Right kidney (tissue), 1 donor: ENCODE measurements around the gene BRIP1.
"Not testable (repeated sequence)": the region's sequence is repeated elsewhere in the genome, so short reads cannot be mapped to it uniquely, and the experiment has no call there.

ENCODE experiments used
- DNase-seq: peaks from one replicate; pipeline ENCODE4 v3.0.0-alpha.2; 2016

Gene BRIP1

GRCh38 chr17:61863801-61864126, 436 bp upstream of the BRIP1 start:
- DNase-seq = peak; percentile 76

DNA sequence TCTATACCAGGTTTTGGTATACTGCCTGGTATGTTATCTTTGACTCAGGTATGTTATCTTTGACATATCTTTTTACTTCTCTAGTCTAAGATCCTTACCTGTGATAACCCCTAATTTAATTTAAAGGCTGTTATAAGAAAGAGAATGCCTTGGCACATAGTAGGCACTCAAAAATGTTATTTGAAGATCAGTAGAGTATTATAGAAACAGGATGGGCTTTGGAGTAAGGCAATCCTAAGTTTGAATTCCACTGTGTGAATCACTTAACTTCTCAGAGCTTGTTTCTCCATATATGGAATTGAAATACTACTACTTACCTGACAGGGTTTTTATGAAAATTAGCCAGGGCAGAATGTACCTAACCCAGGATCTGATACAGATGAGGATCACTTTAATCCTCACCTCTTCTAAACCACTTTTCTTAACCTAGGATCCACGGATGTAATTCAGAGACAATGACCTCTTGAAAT, 1.2 kb downstream of the BRIP1 start:
- DNase-seq = no peak

GRCh38 chr17:61860397-61860796, 2.9 kb downstream of the BRIP1 start:
- not testable (repeated sequence) for DNase-seq

- no peak for DNase-seq
Measured at GRCh38 chr17:61856035-61856434, 7.3 kb downstream of the BRIP1 start.

- DNase-seq = no peak
Measured at GRCh38 chr17:61852857-61853256, 10.5 kb downstream of the BRIP1 start.

DNA sequence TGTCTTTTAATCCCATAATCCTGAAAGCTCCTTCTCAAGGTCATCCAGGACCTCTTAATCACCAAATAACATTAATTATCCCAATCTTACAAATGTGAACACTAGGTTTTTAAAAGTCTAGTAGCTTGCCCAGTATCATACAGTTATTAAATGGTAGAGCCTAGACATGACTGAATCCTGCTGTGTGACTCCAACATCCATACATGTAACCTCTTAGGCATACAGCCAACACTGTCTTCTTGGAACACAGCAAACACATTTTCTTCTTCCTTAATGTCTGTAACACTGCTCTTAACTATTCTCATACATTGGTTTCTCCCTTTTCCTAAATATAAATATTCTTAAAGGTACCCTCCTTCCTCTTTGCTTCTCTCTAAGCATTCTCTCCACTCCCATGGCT, 13.7 kb downstream of the BRIP1 start:
- DNase-seq = no peak

DNA sequence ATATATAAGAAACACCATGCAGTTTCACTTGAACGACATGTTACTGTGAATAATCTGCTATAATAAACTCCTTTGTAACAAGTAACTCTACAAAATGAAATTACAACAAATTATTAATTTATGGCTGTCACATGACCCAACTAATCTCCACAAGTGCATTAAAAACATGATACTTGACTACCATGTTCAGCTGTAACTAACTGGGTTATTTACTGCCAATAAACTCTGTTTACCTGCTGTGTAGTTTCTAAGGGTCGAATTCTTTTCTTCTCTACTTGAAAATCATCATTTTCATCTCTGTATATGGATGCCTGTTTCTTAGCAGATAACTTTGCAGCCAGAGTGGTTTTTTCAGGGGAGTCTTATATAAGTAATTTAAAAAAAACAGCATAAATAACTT, 14.4 kb downstream of the BRIP1 start:
- no peak for DNase-seq

DNA sequence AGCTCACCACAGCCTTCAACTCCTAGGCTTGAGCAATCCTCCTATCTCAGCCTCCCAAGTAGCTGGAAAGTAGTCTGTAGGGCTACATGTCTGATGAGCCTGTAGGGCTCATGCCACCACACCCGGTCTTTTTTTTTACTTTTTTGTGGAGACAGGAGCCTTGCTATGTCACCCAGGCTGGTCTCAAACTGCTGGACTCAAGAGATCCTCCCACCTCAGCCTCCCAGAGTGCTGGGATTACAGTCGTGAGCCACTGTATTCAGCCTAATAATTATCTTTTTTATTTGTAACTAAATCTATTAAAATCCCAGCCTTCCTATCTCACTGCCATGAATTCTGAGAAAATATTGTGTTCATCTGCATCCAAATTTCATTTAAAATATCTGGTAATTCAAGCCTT, 15.1 kb downstream of the BRIP1 start:
- DNase-seq = no peak

DNA sequence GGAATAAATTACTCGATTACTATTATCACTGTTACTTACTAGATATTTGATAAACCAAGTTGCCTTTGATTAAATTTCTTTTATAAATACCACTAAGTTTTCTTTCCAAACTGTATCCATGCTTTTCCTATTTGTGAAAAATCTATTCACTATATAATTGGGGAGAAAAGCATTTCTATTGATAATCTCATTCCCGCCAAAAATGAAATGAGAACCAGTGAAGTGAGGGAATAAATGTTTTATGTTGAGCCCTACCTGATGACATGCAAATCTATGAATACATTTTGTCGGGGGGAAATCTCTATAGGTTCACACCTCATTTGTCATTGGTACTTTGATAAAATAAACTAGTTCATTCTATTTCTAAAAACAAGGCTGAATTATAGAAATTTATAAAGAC, 15.7 kb downstream of the BRIP1 start:
- DNase-seq = no peak

DNA sequence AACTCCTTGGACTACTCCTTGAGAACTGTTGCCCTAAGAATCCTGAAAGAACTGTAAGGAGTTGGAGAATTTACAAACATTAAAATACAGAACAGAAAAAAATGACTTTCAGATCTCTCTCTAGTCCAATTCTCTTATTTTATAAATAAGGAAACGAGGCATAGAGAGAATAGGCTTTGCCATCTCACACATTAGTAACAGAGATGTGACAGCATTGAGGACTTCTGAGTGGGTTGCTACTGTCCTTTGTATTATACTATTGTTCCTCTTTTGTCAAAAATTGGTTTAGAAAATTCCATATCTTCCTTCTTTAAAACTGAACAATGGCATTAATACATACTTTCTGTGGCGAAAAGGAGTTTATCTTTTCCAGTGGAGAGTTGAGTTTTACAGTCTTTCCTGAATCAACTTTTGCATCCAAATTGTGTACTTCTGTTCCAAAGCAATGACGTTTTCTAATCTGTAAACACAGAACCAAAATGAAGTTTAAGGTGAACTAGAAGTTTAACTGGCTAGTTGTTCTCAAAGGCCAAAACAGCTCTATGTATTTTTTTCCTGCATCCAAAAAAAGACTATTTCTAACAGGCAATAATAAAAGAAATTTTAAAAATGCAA, 16.5 kb downstream of the BRIP1 start:
- no peak for DNase-seq

DNA sequence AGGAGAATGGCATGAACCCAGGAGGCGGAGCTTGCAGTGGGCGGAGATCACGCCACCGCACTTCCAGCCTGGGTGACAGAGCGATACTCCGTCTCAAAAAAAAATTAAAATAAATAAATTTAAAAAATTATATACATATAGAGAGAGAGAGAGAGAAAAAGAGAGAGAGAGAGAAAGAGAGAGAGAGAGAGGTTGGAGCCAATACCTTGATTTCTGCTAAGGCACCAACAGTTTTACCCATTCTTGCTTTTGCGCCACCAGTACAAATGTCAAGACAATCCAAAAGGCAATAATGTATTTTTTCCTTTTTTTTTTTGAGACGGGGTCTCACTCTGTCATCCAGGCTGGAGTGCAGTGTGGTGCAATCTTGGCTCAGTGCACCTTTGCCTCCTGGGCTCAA, 17.2 kb downstream of the BRIP1 start:
- DNase-seq = no peak

DNA sequence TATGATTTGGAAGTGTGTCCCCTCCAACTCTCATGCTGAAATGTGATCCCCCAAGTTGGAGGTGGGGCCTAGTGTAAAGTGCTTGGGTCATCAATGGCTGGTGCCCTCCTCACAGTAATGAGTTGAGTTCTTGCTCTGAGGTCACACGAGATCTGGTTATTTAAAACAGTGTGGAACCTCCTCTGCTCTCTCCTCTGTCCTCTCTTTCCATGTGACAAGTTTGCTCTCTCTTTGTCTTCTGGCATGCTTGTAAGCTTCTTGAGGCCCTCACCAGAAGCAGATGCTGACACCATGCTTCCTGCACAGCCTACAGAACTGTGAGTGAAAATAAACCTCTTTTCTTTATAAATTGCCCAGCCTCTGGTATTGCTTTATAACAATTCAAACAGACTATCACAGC, 19.9 kb downstream of the BRIP1 start:
- DNase-seq = no peak

- no peak for DNase-seq
Measured at GRCh38 chr17:61842899-61843298, 20.4 kb downstream of the BRIP1 start.

DNA sequence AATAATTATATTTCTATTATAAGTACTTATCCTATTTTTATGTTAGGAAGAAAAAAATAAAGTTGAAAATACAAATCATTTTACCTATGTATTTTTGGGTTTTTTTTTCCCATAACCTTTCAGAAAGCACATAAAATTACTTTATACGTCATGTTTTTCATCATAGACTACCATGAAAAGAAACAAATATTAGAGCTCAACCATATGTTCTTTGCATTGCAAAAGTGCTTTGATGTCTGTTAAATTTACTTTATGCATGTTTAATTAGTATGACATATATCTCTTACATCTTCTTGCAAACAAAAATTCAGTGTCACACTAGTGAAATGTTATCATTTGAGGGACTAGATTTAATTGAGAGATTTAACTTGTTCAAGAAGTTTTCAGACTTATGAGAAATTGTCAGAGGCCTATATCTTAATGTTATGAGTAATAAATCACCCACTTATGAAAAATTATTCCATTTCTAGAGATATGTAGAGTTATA, 24.0 kb downstream of the BRIP1 start:
- no peak for DNase-seq

DNA sequence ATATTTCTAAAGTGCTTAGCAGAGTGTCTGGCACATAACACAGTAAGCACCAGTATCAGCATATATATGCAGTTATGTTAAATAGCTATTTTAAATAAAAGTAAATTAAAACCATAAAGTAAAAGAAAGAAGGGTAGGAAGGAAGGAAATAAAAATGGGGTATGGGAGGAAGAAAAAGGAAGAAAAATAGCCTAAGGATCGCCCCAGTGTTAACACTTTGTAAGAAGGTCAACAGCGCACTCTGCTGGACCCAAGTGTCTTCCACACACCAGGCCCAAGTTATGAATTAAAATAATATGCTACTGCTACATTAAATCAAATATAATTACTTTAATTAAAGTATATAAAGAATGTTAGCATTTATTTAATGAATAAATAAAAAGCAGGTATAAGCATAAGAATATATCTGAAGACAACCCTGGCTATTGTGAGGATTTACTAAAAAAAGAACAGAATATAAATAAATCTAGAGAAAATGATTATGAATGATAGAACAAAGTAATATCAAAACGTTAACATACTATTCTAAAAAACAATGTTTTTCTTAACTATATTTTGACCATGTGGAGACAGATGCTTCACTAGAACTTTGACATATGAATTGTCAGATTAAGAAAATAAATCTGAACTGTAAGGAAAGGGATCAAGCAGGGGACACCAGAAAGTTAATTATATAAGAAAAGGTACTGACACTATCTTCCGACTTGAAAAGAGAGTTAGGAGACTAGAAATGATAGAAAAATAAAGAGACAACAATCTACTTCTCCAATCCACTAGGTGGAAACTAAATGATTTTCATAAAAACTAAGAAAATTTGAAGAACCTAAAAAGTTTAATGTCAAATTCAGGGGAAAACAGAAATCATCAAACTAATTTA, 25.9 kb downstream of the BRIP1 start:
- DNase-seq = no peak

GRCh38 chr17:61836266-61837174, 26.8 kb downstream of the BRIP1 start:
- DNase-seq = no peak

GRCh38 chr17:61835606-61836005, 27.7 kb downstream of the BRIP1 start:
- DNase-seq = no peak

GRCh38 chr17:61834610-61835009, 28.7 kb downstream of the BRIP1 start:
- DNase-seq = no peak

GRCh38 chr17:61833536-61834193, 29.7 kb downstream of the BRIP1 start:
- no peak for DNase-seq

- no peak for DNase-seq
Measured at GRCh38 chr17:61832463-61832862, 30.9 kb downstream of the BRIP1 start.

GRCh38 chr17:61831099-61831498, 32.2 kb downstream of the BRIP1 start:
- DNase-seq = no peak

- DNase-seq = no peak
Measured at GRCh38 chr17:61828694-61829093, 34.6 kb downstream of the BRIP1 start.
